Spleen (tissue), 7 donors: Measurements from ENCODE around the gene IER5.

Source experiments
- POLR2AphosphoS5 ChIP-seq, 3 donors: sonication (generic); formaldehyde crosslinking; IDR thresholded peaks; one replicate each; pipeline ENCODE4 v1.5.1; 2017; ENCODE audit warnings: antibody characterized with exemption in 3 of 3
- TF ChIP-seq, protein P1 (sequence below), 11 experiments: fragments of 200-600 bp in 7 of 11; fragments of 450-650 bp in 4 of 11; sonication (generic) in 4 of 11; IDR thresholded peaks in 8 of 11; conservative IDR thresholded peaks in 3 of 11; 1 replicate in 7 of 11; 2 replicates in 4 of 11; pipeline versions ENCODE4 v1.4.0 to v1.8.0; 2016 to 2021; ENCODE audit warnings: antibody characterized with exemption in 11 of 11, inconsistent platforms in 4 of 11, mild to moderate bottlenecking in 1 of 11
- donor health status: DM: no; HTN: no; CAD: no; lungs with moderate emphysema.
- donor health status: DM: no; HTN: no; CAD: no.
- donor health status: DM: no; HTN: no; CAD: no.

DNA sequence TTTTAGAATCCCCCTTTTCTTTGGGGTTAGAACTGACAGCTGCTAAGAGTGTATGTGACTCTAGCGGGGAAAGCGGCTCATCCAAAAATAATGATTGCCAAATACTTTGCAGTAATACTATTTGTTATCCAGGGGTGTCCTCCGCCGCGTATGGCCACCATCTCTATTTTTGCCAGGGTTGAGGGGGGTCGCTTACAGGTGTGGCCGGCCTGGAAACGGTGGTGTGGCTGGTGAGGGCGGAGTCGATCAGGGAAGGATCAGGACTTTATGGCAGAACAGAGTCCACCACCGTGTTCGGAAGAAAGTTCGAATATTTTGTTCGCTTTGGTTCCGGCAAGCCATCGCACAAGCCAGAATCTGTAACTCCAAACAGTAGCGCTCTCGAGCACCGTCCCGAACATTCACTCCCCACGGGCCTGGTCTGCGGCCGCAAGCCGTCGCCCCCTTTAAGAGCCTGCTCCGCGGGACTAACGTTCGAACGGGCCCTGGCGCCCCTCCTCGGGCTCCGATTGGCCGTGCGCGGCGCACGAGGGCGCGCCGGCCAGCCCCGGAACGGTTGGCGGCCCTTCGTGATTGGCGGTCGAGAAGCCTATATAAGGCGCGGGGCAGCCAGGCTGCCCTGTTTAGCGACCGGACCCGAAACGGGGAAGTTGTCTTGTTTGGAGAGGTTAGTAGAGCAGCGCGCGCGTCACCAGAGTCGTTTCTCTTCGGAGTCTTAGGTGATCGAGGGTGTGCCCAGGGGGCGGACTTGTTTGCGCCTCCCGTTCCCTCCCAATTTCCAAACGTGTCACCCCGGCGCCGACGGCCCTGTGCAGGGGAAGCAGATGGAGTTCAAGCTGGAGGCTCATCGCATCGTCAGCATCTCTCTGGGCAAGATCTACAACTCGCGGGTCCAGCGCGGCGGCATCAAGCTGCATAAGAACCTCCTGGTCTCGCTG lies at the start of gene IER5:
- TF ChIP-seq, protein P1, sequence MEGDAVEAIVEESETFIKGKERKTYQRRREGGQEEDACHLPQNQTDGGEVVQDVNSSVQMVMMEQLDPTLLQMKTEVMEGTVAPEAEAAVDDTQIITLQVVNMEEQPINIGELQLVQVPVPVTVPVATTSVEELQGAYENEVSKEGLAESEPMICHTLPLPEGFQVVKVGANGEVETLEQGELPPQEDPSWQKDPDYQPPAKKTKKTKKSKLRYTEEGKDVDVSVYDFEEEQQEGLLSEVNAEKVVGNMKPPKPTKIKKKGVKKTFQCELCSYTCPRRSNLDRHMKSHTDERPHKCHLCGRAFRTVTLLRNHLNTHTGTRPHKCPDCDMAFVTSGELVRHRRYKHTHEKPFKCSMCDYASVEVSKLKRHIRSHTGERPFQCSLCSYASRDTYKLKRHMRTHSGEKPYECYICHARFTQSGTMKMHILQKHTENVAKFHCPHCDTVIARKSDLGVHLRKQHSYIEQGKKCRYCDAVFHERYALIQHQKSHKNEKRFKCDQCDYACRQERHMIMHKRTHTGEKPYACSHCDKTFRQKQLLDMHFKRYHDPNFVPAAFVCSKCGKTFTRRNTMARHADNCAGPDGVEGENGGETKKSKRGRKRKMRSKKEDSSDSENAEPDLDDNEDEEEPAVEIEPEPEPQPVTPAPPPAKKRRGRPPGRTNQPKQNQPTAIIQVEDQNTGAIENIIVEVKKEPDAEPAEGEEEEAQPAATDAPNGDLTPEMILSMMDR (IDR thresholded peaks at IDR 0.05 in 8 of 11, conservative IDR thresholded peaks at IDR 0.05 in 3 of 11), result peak in 3 of 11 experiments; percentile 9 to 27 (median 10)
- peak; percentile 100 for TF ChIP-seq POLR2AphosphoS5 (IDR thresholded peaks at IDR 0.05)
